HL-60/S4 treated with retinoic acid at 250 ng/mL for 4 days and 3 days (cell line): Measurements from ENCODE around the gene PCMT1.
"Not testable (repeated sequence)": the region's sequence is repeated elsewhere in the genome, so short reads cannot be mapped to it uniquely, and the experiment has no call there.

Source experiments
- in situ Hi-C: fragments of 300-500 bp; cut with MboI; formaldehyde crosslinking; loops from 2 replicates; pipeline ENCODE4 v1.7.0; 2022; ENCODE audit warnings: low sequenced_read_pairs

Gene PCMT1

DNA sequence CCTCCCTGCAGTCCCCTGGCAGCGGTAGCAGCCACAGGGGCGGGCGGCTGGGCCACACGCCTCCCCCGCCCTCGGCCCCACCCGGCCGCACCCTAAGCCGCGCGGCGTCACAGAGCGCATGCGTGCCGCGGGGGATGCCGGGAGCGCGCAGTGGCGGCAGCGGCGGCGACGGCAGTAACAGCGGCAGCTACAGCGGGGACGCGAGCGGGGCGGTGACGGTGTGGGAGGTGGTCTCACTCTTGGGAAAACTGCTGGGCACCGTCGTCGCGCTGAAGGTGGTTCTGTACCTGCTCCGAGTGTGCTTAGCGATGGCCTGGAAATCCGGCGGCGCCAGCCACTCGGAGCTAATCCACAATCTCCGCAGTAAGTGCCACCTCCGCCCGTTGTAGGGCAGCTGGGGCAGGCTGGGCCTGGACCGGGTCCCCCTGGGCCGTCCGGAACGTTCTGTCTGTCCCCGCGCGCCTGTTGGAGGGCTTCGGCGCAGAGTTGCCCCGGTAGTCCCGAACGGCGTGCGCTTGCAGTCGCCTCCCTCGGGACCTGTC lies at the start of gene PCMT1:
PCMT1 (plus strand) TSS at position 148 of the 542 bp plus-strand sequence; CDS start at position 309, 161 bp downstream.
- in situ Hi-C loops: no loop called here

DNA sequence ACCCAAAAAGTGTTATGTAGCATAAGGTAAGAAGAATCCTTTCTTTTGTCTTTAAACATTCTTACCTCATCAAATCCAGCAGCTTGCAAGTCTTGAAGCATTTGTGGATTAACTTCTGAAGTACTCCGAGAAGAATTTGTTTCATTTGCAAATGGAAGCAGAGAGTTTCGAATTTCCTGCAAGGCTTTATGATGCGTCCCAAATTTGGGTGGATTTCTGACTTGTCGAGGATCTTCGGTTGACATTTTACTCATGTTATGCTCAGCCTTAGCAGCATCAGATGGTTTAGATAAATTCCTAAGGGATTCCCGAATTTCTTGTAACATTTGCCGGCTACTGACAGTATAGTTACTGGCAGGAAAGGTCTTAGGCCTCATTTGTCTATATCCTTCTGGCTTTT lies 47.8 kb upstream of the PCMT1 start:
- in situ Hi-C loops: no loop called here

DNA sequence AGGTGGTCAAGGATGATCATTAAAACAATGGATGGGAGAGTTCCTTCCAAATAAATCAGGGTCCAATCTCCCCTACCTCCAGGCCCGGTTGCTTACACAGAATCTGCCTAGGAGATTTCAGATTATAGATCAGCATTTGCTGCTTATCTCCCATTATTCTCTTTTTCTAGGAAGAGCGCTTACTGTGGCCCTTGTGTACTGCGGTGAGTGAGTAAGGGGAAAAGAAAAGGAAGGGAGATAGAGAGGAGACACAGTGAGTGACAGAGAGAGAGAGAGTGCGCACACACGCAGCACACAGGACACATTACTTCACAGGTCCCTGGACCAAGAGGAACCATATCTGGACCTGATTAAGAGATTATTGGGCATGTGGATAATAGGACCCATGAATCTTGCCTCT lies 37.8 kb upstream of the PCMT1 start:
- in situ Hi-C loops: no loop called here

DNA sequence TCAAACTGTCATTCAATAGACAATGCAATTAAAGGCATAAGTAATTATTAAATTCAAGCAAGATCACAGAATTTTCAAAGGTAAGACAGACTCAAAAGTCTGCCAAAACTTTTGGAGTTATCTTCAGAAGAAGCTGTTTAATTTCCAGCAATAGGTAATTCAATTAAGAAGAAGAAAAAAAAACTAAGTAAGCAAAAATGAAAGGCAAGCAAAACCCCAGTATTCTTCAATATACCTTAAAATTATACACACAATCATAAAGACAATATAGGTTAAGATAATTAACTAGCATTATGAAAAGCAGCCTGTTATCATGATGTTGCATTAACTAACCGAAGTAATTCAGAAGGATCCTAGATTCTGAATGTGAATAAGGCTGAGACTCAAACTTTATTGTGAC lies 35.1 kb upstream of the PCMT1 start:
- in situ Hi-C loops: no loop called here

DNA sequence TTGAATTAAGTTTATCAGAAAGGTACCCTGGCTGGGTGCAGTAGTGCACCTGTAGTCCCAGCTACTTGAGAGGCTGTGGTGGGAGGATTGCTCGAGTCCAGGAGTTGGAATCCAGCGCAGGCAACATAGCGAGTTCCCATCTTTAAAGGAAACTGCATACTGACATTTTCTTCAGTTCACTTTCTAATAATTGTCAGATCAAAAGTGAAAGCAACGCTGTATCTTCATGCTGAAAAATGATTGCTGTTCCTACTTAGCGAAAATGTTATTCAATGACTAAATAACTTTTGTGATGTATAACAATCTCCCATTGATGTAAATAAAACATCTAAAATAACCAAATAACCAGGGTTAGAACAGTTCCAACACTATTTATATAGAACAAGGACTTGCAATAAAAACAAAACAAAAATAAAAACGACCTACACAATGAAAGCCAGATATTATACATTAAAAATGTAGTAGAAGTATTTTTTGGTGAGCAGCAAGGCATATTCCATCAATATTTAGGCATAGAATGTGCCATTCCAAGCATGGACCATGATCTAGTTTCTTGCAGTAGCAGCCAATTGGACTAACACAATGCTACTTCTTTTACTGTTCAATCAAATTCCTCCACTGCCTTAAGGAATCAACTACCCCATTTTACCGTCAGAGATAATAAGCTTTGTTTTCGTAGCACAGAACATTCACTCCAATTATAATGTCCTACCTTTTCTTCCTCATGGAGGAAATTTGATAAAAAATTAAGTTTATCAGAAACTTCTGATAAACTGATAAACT lies 33.2 kb upstream of the PCMT1 start:
- in situ Hi-C loops: no loop called here

DNA sequence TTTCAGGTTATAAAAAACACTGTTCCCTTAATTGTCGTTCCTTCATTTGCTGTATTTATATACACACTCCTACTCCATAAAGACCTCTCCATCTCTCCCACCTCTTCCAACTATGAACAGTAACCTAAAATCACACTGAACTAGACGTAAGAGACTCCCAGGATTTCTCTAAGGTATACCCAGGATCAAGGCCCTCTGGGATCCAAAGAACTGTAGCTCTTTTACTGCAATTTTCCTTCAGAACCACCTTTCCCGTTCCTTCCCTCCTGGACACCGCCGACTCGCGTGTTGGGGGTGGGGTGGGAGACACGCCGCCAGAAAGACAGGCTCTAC lies 32.3 kb upstream of the PCMT1 start:
- in situ Hi-C loops: no loop called here

DNA sequence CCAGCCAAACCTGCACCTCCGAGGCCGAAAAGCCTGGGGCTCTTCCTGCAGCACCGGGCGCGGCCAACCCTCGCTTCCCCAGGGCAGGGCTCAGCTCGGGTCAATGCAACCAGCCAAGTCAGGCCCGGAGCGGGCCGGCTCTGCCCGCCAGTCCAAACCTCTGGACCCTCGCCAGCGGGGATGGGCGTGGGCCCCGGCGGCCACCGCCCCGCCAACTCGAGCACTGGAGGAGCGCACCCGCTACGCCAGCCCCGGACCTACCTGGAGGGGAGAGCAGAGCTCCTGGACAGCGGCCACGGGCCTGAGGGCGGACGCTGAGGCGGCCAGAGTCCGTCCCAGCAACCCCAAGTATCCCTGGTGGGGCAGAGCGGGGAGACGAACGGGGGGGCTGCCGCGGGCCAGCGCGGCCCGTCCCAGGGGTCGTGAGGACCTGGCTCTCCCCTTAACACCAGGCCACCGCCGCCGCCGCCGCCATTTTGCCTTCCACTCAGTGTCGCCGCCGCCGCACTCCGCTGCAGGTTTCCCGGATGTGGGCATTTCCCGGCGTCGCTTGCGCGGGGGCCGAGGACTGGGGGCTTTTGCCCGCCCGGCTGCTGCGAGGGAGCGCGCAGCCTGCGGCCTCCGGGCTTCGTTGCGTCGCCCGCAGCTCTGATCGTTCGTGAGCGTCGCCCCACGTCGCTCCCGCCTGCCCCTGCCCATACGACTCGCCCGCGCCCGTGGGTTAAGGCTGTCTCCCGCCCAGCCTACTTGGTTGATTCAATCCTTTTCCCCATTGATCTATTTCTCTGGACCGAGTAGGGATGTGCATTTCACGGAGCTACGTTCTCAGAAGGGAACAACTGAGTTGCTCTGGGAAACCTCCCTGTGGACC lies 31.7 kb upstream of the PCMT1 start, which contains the start of gene LATS1:
LATS1 (minus strand) TSS at position 514 of the 871 bp plus-strand sequence. CDS start 15,975 bp downstream, outside the sequence.
- in situ Hi-C loops: no loop called here

DNA sequence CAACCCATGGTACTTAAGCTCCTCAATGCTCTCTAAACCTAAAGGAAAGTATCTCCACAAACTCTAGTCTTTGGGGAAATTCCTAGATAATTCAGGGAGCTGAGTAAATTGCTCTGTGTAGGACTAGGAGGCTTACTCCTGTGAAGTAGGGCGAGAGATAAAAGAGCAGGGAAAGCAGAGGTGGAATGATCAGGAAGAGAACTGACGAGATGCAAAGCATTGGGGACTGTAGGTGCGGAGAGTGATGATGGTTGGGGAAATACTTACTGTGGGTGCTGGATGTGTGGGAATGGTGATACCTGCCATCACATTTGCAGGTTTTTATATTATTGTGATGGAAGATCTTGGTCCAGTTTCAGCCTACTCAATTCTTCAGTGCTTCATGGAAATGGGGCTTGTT lies 30.0 kb upstream of the PCMT1 start:
- in situ Hi-C loops: no loop called here

DNA sequence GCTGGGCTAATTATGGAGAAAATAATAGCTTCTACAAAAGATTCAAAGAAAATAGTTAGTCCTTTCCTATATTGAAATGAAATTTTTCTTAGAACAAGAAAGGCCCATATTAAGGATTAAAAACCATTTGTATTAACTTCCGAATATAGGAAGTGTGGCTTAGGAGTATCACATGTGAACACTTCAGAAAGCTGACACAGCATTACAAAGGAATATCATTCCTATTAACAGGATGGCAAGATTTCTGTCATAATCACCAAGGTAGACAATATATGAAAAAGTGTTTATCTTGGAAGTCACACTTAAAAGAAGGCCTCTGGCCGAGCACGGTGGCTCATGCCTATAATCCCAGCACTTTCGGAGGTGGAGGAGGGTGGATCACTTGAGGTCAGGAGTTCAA lies 26.3 kb upstream of the PCMT1 start:
- in situ Hi-C loops: loop anchor here (10.0 kb wide), 1 partner anchor 202 kb away; the partner anchor contains the start of gene RAET1G

DNA sequence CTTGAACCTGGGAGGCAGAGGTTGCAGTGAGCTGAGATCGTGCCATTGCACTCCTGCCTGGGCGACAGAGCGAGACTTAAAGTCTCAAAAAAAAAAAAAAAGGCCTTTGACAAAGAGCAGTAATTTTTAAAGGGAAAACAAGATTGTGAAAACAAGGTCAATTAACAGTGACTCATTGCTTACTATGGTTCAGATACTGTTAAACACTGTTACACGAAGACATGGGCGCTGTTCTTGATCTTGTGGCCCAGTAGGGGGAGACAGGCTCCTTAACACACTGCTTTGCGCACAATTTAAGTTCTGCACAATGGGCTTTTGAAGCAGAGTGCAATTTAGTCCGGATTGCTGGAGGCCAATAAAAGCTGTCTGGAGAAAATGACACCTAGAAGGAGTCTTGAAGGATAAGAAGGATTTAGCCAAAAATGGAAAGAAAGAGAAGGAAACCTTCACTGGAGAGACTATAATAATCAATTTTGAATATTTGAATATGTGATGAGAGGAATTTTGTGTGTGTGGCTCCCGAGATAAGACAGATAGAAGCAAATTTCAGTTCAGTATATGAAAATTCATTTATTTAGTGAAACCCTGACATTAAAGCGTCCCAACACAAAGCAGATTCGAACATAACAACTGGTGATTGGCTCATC lies 25.6 kb upstream of the PCMT1 start:
- in situ Hi-C loops: loop anchor here (10.0 kb wide), 1 partner anchor 201 kb away; the partner anchor contains the start of gene RAET1G

DNA sequence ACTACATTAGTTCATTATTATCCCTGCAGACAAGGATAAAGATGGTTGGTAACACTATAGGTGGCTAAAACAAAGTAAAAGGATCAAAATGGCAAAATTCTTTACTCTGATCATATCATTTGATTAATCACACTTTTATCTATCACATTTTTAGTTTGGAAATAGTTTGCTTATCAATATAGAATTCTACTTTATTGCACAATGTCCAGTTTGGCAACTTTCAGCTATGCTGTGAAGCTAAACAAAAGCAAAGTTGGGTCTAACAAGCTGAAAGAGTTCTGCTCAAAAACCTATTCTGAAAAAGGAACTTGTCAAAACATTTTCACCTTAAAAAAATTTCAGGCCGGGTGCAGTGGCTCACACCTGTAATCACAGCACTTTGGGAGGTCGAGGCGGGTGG lies 23.8 kb upstream of the PCMT1 start:
- in situ Hi-C loops: loop anchor here (10.0 kb wide), 1 partner anchor 199 kb away; the partner anchor contains the start of gene RAET1G

DNA sequence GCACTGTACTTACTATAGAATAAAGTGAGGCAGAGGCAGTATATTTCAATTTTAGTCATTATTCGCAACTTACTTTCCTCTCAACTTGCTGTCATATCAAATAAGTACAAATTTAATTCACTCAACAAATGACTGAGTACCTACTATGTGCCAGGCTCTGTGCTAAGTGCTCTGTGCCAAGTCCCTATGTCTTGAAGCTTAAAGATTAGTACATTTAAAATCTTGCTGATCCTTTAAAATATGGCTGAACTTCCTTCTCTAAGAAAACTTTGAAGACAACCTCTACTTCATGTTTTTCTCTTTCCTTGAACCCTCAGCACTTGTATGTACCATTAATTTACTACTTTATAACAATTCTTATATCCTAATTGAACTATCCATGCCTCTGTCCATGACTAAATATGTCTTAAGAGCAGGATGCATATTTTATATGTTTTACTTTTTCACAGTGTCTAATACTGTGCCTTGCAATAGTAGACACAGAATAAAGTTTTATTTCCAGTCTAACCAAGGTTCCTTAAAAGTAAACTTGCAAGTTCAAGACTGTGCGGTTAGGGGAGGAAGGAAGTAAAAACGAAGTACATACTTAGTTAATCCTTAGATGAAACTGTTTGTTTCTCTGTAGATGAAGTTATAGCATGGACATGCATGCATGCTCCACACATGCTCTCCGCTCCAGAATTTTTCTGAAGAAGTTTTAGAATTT lies 21.6 kb upstream of the PCMT1 start:
- in situ Hi-C loops: loop anchor here (10.0 kb wide), 1 partner anchor 197 kb away; the partner anchor contains the start of gene RAET1G

DNA sequence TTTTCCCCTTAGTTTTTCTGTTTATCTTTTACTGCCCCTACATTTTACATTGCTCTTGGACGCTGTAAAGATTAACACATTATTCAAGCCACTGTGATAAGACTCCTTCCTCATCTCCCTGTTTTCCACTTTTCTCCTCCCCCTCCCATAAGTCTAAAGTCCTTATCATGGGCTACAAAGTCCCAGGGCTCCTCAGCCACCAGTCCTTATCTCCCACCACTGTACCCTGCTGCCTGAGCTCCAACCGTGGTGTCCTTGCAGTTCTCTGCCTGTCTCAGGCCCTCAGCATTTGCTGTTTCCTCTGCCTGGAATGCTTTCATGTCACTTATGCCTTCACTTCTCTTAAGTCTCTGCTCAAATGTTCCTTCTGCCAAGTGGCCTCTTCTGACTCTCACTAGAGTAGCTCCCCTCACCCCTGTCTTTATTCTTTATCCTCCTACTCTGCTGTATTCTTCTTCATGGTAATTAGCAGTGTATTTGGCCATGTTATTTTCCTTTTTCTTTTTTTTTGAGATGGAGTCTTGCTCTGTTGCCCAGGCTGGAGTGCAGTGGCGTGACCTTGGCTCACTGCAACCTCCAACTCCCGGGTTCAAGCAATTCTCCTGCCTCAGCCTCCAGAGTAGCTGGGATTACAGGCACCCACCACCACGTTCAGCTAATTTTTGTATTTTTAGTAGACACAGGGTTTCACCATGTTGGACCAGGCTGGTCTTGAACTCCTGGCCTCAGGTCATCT lies 20.9 kb upstream of the PCMT1 start:
- in situ Hi-C loops: loop anchor here (10.0 kb wide), 1 partner anchor 196 kb away; the partner anchor contains the start of gene RAET1G

DNA sequence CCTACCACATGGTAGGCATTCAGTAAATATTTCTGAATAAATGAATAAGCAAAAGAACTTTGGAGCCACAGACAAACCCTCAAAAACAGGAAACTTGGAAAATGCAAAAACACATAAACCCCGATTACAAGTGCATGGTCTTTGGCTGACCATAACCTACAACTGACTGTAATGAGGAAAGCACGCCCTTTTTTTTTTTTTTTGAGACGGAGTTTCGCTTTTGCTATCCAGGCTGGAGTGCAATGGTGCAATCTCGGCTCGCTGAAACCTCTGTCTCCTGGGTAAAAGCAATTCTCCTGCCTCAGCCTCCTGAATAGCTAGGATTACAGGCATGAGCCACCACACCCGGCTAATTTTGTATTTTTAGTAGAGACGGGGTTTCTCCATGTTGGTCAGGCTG lies 19.7 kb upstream of the PCMT1 start:
- in situ Hi-C loops: loop anchor here (10.0 kb wide), 1 partner anchor 195 kb away; the partner anchor contains the start of gene RAET1G

DNA sequence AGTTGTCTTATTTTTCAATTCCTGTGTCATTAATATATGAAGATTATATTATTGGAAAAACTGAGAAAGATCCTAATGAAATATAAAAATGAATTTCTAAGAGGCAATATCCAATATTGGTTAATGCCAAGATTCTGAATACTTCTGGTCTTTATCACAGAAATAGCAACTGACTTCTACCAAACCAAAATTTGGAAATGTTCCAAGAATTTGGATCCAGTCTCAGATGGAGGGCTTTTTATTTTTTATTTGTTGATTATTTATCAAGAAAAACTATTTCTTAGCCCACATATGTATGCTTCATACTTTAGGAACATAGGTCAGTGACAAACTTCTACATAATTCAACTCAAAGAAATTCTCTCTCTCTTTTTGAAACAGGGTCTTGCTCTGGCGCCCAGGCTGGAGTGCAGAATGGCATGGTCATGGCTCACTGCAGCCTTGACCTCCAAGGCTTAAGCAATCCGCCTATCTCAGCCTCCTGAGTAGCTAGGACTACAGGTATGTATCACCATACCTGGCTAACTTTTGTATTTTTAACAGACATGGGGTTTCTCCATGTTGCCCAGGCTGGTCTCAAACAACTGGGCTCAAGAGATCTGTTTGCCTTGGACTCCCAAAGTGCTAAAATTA lies 16.3 kb upstream of the PCMT1 start:
- in situ Hi-C loops: no loop called here

DNA sequence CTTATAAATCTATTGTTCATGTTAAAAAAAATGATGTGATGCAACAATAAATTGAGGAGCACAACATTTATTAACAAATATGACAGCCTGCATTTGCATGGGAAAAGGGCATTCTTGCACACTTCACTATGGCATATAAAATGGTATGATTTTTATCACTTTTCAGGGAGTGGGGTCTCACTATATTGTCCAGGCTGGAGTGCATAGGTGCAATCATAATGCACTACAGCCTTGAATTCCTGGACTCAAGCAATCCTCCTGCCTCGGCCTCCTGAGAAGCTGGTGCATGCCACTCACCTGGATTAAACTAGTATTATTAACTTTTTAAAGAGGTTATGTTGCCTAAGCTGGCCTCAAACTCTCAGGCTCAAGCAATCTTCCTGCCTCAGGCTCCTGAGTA lies 14.6 kb upstream of the PCMT1 start:
- in situ Hi-C loops: no loop called here

DNA sequence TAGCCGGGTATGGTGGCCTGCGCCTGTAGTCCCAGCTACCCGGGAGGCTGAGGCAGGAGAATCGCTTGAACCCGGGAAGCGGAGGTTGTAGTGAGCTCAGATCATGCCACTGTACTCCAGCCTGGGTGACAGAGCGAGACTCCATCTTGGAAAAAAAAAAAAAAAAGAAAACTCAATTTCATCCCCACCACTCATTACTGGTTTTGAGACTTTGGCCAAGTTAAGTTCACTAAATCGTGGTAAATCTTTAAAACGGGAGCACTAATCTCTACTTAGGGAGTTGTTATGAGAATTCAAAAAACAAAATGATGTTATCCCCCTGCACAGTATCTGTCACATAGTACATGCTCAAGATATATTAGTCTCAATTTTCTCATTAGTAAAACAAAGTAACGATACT lies 4.3 kb upstream of the PCMT1 start:
- in situ Hi-C loops: not testable (repeated sequence)

DNA sequence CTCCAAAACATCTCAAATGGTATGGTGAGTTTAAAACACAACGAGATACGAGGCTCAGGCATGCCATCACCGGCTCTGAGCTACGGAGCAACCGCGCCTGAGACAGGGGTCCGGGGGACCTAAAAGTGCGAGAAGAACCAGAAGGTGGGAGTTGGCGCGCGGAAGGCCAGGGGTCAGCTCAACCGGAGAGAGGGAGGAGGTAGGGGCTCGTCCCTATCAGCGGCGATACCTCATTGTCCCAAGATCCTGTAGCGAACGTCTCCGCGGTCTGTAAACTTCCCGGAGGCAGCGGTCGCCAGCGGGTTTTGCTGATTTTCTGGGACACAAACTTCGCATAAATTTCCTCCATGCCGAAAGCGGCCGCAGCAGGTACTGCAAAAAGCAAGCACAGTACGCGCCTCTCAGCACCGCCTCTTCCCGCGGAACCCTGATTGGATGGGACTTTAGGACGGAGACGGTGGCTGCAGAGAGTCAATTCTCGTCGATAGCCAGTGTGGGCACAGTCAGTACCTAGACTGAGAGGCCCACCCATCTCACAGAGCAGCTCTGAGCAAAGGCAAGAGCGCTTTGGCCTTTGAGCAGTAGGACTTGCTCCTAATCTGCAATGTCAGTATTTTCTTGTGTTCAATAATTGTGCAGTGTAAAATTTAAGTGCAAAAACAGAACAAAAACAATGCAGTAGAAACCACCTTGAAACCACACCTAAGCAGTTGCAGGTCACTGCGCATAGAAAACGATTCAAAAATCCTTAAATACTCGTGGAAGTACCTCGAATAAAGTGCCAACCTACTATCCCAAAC lies 3.2 kb upstream of the PCMT1 start, which contains the start of gene NUP43:
NUP43 (minus strand) TSS at position 383 of the 800 bp plus-strand sequence; CDS start at position 349, 34 bp downstream.
- in situ Hi-C loops: no loop called here
